HG03159 (cell line): ENCODE data around the gene SNRNP48.

Experiments used
- ATAC-seq: cut with Tn5 transposase; IDR thresholded peaks from one replicate; pipeline ENCODE4 v1.9.1; 2021; ENCODE audit warnings: mild to moderate bottlenecking, moderate library complexity; ENCODE audit not compliant: unreplicated experiment

Gene SNRNP48

GRCh38 chr6:7640016-7640415, 50.0 kb downstream of the SNRNP48 start:
- no peak for ATAC-seq

GRCh38 chr6:7640607-7641577, 50.9 kb downstream of the SNRNP48 start:
- no peak for ATAC-seq

GRCh38 chr6:7642791-7643190, 52.8 kb downstream of the SNRNP48 start:
- no peak for ATAC-seq

GRCh38 chr6:7644417-7644816, 54.4 kb downstream of the SNRNP48 start:
- ATAC-seq: no peak

- no peak for ATAC-seq
Observed at GRCh38 chr6:7646394-7646793, 56.4 kb downstream of the SNRNP48 start.

- peak; percentile 76 for ATAC-seq
Observed at GRCh38 chr6:7647504-7647903, 57.5 kb downstream of the SNRNP48 start.

GRCh38 chr6:7649037-7649810, 59.2 kb downstream of the SNRNP48 start:
- ATAC-seq: peak; percentile 71

- ATAC-seq: no peak
Observed at GRCh38 chr6:7650878-7651277, 60.9 kb downstream of the SNRNP48 start.

- ATAC-seq: no peak
Observed at GRCh38 chr6:7652957-7653356, 63.0 kb downstream of the SNRNP48 start.

- ATAC-seq: no peak
Observed at GRCh38 chr6:7656355-7656754, 66.4 kb downstream of the SNRNP48 start.

- no peak for ATAC-seq
Observed at GRCh38 chr6:7658543-7658942, 68.5 kb downstream of the SNRNP48 start.

- no peak for ATAC-seq
Observed at GRCh38 chr6:7661364-7661763, 71.4 kb downstream of the SNRNP48 start.
